Measurements from ENCODE around the gene TGFBR1. TPM values are rescaled to one million over a fixed set of nuclear protein-coding genes. Genes with fewer than 3 reads are reported as not detected.

The TGFBR1 gene
- total and polyA plus RNA-seq, 10 donors = 8.9 to 60.8 (median 45.4) TPM

DNA sequence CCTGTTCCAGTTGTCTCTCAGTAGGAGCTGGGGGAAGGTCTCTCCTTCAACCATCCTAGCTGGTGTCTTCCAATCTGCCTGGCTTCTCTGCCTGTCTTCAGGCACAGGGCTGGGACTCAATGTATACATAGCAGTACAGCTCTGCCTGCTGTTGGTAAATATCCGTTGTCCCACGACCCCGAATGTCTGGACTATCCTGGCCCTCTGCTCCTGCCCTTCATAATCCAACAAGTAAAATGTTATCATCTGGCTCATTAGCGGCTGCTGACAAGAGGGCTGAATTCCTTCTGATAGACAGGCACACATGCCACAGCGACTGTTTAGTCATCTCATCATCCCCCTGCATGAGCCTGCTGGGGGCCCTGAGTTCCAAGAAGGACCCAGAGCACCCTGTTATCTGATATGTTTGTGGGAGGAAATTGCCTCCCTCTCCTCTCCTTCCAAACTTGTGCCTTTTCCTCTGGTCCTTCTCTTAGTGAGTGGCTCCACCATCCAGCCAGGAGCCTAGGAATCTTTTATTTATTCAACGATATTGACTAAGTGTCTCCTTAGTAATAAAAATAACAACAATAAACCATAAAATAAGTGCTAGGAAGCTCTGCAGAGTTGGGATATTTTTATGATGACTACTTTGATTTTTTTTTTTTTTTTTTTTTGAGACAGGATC is 29.5 kb upstream of the TGFBR1 start:
- intact Hi-C loops (cut with DNase I; ENCODE audit: low total_unique reads) = no loop called here
- no peak for DNase-seq
- Histone ChIP-seq H3K27me3 (replicated peaks in 1 of 7) (no peaks in the 10 kb centered on the region), H3K4me3 (no peak overlapping the region), H3K27ac (no peak overlapping the region), H3K9me3 (no peaks in the 10 kb centered on the region), H3K4me1 (peaks cover 11 to 45% (median 15%) of the 10 kb centered on the region in 6 donors), H3K36me3 (no peaks in the 10 kb centered on the region)
- TF ChIP-seq, protein P1, sequence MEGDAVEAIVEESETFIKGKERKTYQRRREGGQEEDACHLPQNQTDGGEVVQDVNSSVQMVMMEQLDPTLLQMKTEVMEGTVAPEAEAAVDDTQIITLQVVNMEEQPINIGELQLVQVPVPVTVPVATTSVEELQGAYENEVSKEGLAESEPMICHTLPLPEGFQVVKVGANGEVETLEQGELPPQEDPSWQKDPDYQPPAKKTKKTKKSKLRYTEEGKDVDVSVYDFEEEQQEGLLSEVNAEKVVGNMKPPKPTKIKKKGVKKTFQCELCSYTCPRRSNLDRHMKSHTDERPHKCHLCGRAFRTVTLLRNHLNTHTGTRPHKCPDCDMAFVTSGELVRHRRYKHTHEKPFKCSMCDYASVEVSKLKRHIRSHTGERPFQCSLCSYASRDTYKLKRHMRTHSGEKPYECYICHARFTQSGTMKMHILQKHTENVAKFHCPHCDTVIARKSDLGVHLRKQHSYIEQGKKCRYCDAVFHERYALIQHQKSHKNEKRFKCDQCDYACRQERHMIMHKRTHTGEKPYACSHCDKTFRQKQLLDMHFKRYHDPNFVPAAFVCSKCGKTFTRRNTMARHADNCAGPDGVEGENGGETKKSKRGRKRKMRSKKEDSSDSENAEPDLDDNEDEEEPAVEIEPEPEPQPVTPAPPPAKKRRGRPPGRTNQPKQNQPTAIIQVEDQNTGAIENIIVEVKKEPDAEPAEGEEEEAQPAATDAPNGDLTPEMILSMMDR (IDR thresholded peaks at IDR 0.05 in 8 of 11, conservative IDR thresholded peaks at IDR 0.05 in 3 of 11) = no peak
- TF ChIP-seq POLR2AphosphoS5 (IDR thresholded peaks at IDR 0.05) = no peak
- no peak for TF ChIP-seq POLR2A (IDR thresholded peaks at IDR 0.05)
- 80 to 91% (median 86%) methylated on average over 6 of the region's 6 CpGs for WGBS, 5 donors

DNA sequence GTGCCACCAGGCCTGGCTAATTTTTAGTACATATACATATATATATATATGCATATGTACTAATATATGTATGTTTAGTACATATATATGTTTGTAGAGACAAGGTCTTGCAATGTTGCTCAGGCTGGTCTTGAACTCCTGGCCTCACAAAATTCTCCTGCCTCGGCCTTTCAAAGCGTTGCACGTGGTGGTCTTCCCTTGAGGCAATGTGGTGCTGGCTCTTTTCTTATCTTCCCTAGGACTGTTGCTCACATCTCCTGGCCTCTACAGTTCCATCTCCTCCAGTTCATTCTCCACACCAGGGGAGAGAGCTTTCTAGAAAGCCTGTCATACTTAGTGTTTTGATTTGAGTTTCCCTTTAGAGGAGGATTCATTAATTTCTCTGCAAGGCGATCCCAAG is 28.9 kb upstream of the TGFBR1 start:
- DNase-seq = no peak
- TF ChIP-seq, protein P1 (IDR thresholded peaks at IDR 0.05 in 8 of 11, conservative IDR thresholded peaks at IDR 0.05 in 3 of 11) = no peak
- TF ChIP-seq POLR2A (IDR thresholded peaks at IDR 0.05) (no peak), POLR2AphosphoS5 (IDR thresholded peaks at IDR 0.05) (no peak)
- H3K27ac ChIP-seq = peak overlapping the region in 4 of 8 donors; percentile 64 to 82 (median 72)
- H3K4me1 ChIP-seq = peaks cover 11 to 42% (median 15%) of the 10 kb centered on the region in 6 donors
- no peaks in the 10 kb centered on the region for H3K27me3 ChIP-seq (replicated peaks in 1 of 7)
- 92 to 97% (median 94%) methylated on average over 4 of the region's 4 CpGs for whole genome bisulfite sequencing, 5 donors
- no peaks in the 10 kb centered on the region for H3K36me3 ChIP-seq
- intact Hi-C loops (cut with DNase I; ENCODE audit: low total_unique reads) = no loop called here
- H3K4me3 ChIP-seq = no peak overlapping the region
- no peaks in the 10 kb centered on the region for H3K9me3 ChIP-seq

DNA sequence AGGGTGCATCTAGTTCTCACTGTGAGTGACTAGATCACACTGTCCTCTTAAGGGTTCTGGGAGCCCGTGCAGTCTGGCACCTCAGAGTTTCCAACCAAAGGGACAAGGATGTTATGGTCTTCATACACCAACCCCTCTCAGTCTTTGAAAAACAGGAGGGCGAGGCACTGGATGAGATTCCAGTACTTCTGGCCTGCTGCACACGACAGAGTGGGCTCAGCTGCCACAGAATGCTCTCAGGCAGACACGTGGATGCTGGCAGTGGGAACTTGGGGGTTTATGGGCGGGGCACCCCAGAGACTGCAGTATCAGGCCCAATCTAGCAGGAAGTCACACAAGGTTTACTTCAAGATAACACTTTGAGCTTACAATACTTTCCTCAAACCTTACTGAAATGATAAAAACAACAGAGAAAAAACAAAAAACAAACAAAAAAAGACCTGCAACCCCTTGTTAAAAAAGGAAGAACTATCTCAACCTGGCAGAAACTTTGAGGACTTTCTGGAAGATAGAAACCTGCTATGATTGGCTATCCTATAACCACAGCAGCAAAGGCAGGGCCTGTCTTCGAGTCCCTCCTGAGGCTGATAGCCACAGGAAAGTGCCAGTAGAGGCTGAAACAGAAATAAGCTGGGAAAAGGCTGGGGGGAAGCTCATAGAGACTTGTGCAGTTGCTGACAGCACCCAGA is 28.3 kb upstream of the TGFBR1 start:
- TF ChIP-seq POLR2AphosphoS5 (IDR thresholded peaks at IDR 0.05) (peak in 1 of 3 donors; percentile 21), POLR2A (IDR thresholded peaks at IDR 0.05) (no peak)
- TF ChIP-seq, protein P1 (IDR thresholded peaks at IDR 0.05 in 8 of 11, conservative IDR thresholded peaks at IDR 0.05 in 3 of 11) = no peak
- H3K36me3 ChIP-seq = no peaks in the 10 kb centered on the region
- WGBS, 5 donors = 21 to 31% (median 25%) methylated on average over 6 of the region's 6 CpGs
- H3K4me3 ChIP-seq = no peak overlapping the region
- H3K9me3 ChIP-seq = no peaks in the 10 kb centered on the region
- DNase-seq = peak; percentile 88
- intact Hi-C loops (cut with DNase I; ENCODE audit: low total_unique reads) = no loop called here
- H3K27ac ChIP-seq = peak overlapping the region in 7 of 8 donors; percentile 38 to 82 (median 64)
- peaks cover 11 to 36% (median 15%) of the 10 kb centered on the region in 6 donors for H3K4me1 ChIP-seq
- no peaks in the 10 kb centered on the region for H3K27me3 ChIP-seq (replicated peaks in 1 of 7)

DNA sequence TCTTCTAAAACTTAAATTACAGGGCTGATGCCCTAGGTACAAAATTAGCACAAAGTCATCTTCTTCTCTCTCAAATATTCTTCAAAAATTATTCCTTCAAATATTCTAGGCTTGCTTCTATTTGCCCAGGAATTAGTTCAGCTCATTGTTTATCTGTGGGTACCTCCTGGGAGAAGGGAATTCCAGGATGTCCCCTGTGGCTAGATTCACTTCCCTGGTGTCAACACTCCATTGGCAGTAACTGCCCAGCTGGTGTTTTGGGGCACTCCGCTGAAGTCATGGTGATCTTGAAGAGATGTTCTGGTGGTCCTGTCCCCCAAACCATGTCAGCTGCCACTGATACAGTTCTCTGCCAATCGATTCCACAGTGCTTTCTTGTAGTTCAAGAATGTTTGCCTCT is 26.2 kb upstream of the TGFBR1 start:
- no peaks in the 10 kb centered on the region for H3K36me3 ChIP-seq
- no peaks in the 10 kb centered on the region for H3K9me3 ChIP-seq
- H3K27me3 ChIP-seq (replicated peaks in 1 of 7) = no peaks in the 10 kb centered on the region
- H3K27ac ChIP-seq = no peak overlapping the region
- TF ChIP-seq POLR2A (IDR thresholded peaks at IDR 0.05) = no peak
- no peak for TF ChIP-seq POLR2AphosphoS5 (IDR thresholded peaks at IDR 0.05)
- TF ChIP-seq, protein P1 (IDR thresholded peaks at IDR 0.05 in 8 of 11, conservative IDR thresholded peaks at IDR 0.05 in 3 of 11) = no peak
- intact Hi-C loops (cut with DNase I; ENCODE audit: low total_unique reads) = no loop called here
- H3K4me3 ChIP-seq = no peak overlapping the region
- DNase-seq = no peak
- peaks cover 11 to 31% (median 15%) of the 10 kb centered on the region in 6 donors for H3K4me1 ChIP-seq
- WGBS, 5 donors = 81 to 97% (median 91%) methylated on average over 2 of the region's 2 CpGs
